H9 (cell line): ENCODE measurements around the gene KIAA1671. TPM values are rescaled to one million over a fixed set of nuclear protein-coding genes. Genes with fewer than 3 reads are reported as not detected.

Source experiments
- DNase-seq: peaks from one replicate; pipeline ENCODE4 v3.0.0-alpha.2; 2017
- H2AFZ ChIP-seq: one replicate; pipeline ENCODE4 v1.6.1; 2013; ENCODE audit warnings: mild to moderate bottlenecking, low read length, control low read depth, moderate library complexity
- H2AK5ac ChIP-seq: 2 replicates; pipeline ENCODE4 v1.6.1; 2013; ENCODE audit warnings: low read length, control low read depth, mixed read lengths; ENCODE audit not compliant: insufficient read length
- H2BK120ac ChIP-seq: one replicate; pipeline ENCODE4 v1.6.1; 2013; ENCODE audit warnings: low read depth, mild to moderate bottlenecking, low read length, control low read depth, inconsistent platforms; ENCODE audit not compliant: poor library complexity, severe bottlenecking
- H2BK12ac ChIP-seq: 2 replicates; pipeline ENCODE4 v1.6.1; 2013; ENCODE audit warnings: low read length, control low read depth, mixed read lengths, low read depth; ENCODE audit not compliant: insufficient read length
- H2BK15ac ChIP-seq: 2 replicates; pipeline ENCODE4 v1.6.1; 2013; ENCODE audit warnings: low read depth, low read length, control low read depth
- H2BK20ac ChIP-seq: one replicate; pipeline ENCODE4 v1.6.1; 2013; ENCODE audit warnings: low read depth, mild to moderate bottlenecking, low read length, control low read depth, inconsistent platforms; ENCODE audit not compliant: poor library complexity, severe bottlenecking
- H2BK5ac ChIP-seq: 2 replicates; pipeline ENCODE4 v1.6.1; 2013; ENCODE audit warnings: low read length, control low read depth, mixed read lengths; ENCODE audit not compliant: insufficient read length
- H3K14ac ChIP-seq: 2 replicates; pipeline ENCODE4 v1.6.1; 2013; ENCODE audit warnings: low read length, control low read depth; ENCODE audit not compliant: insufficient read depth
- H3K18ac ChIP-seq: 2 replicates; pipeline ENCODE4 v1.6.1; 2013; ENCODE audit warnings: low read depth, mild to moderate bottlenecking, mixed read lengths, low read length, control low read depth; ENCODE audit not compliant: insufficient read length
- H3K23ac ChIP-seq: 2 replicates; pipeline ENCODE4 v1.6.1; 2013; ENCODE audit warnings: low read length, control low read depth, mixed read lengths, low read depth; ENCODE audit not compliant: insufficient read length
- H3K23me2 ChIP-seq: 2 replicates; pipeline ENCODE4 v1.6.1; 2013; ENCODE audit warnings: low read depth, mild to moderate bottlenecking, mixed read lengths, low read length, control low read depth; ENCODE audit not compliant: insufficient read length, poor library complexity, severe bottlenecking
- H3K27ac ChIP-seq: 2 replicates; pipeline ENCODE4 v1.5.1; 2013; ENCODE audit warnings: low read length, control low read depth, mixed read lengths, low read depth; ENCODE audit not compliant: insufficient read length
- H3K27me3 ChIP-seq: 2 replicates; pipeline ENCODE4 v1.6.1; 2013; ENCODE audit warnings: low read length, control low read depth, inconsistent platforms; ENCODE audit not compliant: insufficient read depth
- H3K4ac ChIP-seq: 2 replicates; pipeline ENCODE4 v1.6.1; 2013; ENCODE audit warnings: low read depth, mild to moderate bottlenecking, control low read depth, inconsistent platforms, low read length, moderate library complexity
- H3K4me1 ChIP-seq: 2 replicates; pipeline ENCODE4 v1.6.1; 2013; ENCODE audit warnings: low read length, control low read depth, inconsistent platforms; ENCODE audit not compliant: insufficient read depth
- H3K4me2 ChIP-seq: 2 replicates; pipeline ENCODE4 v1.6.1; 2013; ENCODE audit warnings: low read length, control low read depth, mixed read lengths; ENCODE audit not compliant: insufficient read length, insufficient read depth
- H3K56ac ChIP-seq: 2 replicates; pipeline ENCODE4 v1.6.1; 2013; ENCODE audit warnings: low read depth, mild to moderate bottlenecking, mixed read lengths, low read length, control low read depth; ENCODE audit not compliant: insufficient read length
- H3K79me1 ChIP-seq: 2 replicates; pipeline ENCODE4 v1.6.1; 2013; ENCODE audit warnings: low read depth, mild to moderate bottlenecking, moderate library complexity, low read length, control low read depth, inconsistent platforms; ENCODE audit not compliant: insufficient read depth, poor library complexity, severe bottlenecking
- H3K79me2 ChIP-seq: 2 replicates; pipeline ENCODE4 v1.6.1; 2013; ENCODE audit warnings: low read length, control low read depth, inconsistent platforms; ENCODE audit not compliant: insufficient read depth
- H3K9ac ChIP-seq: 2 replicates; pipeline ENCODE4 v1.6.1; 2013; ENCODE audit warnings: low read length, control low read depth, mixed read lengths; ENCODE audit not compliant: insufficient read length; ENCODE audit errors: extremely low read depth
- H3K9me3 ChIP-seq: one replicate; pipeline ENCODE4 v1.6.1; 2013; ENCODE audit warnings: low read depth, low read length, inconsistent platforms; ENCODE audit not compliant: control insufficient read depth
- H3T11ph ChIP-seq: one replicate; pipeline ENCODE4 v1.6.1; 2013; ENCODE audit warnings: mild to moderate bottlenecking, low read length, control low read depth, inconsistent platforms
- H4K20me1 ChIP-seq: one replicate; pipeline ENCODE4 v1.6.1; 2013; ENCODE audit not compliant: control insufficient read depth, insufficient read length, insufficient read depth
- H4K5ac ChIP-seq: 2 replicates; pipeline ENCODE4 v1.6.1; 2013; ENCODE audit warnings: low read depth, mild to moderate bottlenecking, mixed read lengths, low read length, control low read depth; ENCODE audit not compliant: insufficient read length
- H4K8ac ChIP-seq: replicated peaks from 2 replicates; pipeline ENCODE4 v1.6.1; 2013; ENCODE audit warnings: low read length, control low read depth, mixed read lengths, low read depth; ENCODE audit not compliant: insufficient read length
- H4K91ac ChIP-seq: 2 replicates; pipeline ENCODE4 v1.6.1; 2013; ENCODE audit warnings: low read depth, mild to moderate bottlenecking, moderate library complexity, mixed read lengths, low read length, control low read depth; ENCODE audit not compliant: insufficient read length
- H3K27ac Mint-ChIP-seq, 3 experiments: 2 replicates in 2 of 3; 3 replicates in 1 of 3; pipeline ENCODE4 v1.8.0; 2020 to 2021; ENCODE audit warnings: mixed read lengths in 3 of 3, mild to moderate bottlenecking in 1 of 3, moderate library complexity in 1 of 3
- H3K27me3 Mint-ChIP-seq: 2 replicates; pipeline ENCODE4 v1.8.0; 2021; ENCODE audit warnings: low read depth, mild to moderate bottlenecking, moderate library complexity, mixed read lengths
- H3K36me3 Mint-ChIP-seq, 3 experiments: 2 replicates in 2 of 3; 3 replicates in 1 of 3; pipeline ENCODE4 v1.8.0; 2020 to 2021; ENCODE audit warnings: low read depth in 3 of 3, mixed read lengths in 3 of 3; ENCODE audit not compliant: insufficient read depth in 1 of 3
- H3K4me1 Mint-ChIP-seq, 2 experiments: 2 replicates each; pipeline ENCODE4 v1.8.0; 2020; ENCODE audit warnings: mixed read lengths in 2 of 2
- H3K4me3 Mint-ChIP-seq, 2 experiments: 2 replicates in 1 of 2; 3 replicates in 1 of 2; pipeline ENCODE4 v1.8.0; 2020 to 2021; ENCODE audit warnings: mild to moderate bottlenecking in 2 of 2, mixed read lengths in 2 of 2, moderate library complexity in 1 of 2
- H3K9me3 Mint-ChIP-seq, 2 experiments: 2 replicates in 1 of 2; 3 replicates in 1 of 2; pipeline ENCODE4 v1.8.0; 2020; ENCODE audit warnings: mild to moderate bottlenecking in 2 of 2, mixed read lengths in 2 of 2, moderate library complexity in 1 of 2
- WGBS: extraction: QIAGEN DNeasy Blood & Tissue Kit; methylation state at CpG from one replicate; pipeline ENCODE4 v1.1.7; 2013; ENCODE audit warnings: missing lambda C conversion rate, low lambda C conversion rate, mixed read lengths; ENCODE audit not compliant: insufficient read length; ENCODE audit errors: extremely low coverage; 5-methylcytosine and 5-hydroxymethylcytosine counted together
- total RNA-seq: library from RNA; stranded (reverse); gene quantifications from 2 replicates; pipeline ENCODE4 v1.2.1, GENCODE V29; 2021
- TF ChIP-seq, protein P1 (sequence below): fragments of 200-600 bp; sonication (generic); conservative IDR thresholded peaks from 3 replicates; pipeline ENCODE4 v1.8.0; 2021; ENCODE audit warnings: antibody characterized with exemption, mild to moderate bottlenecking

The KIAA1671 gene
- total RNA-seq, 1 experiment from 2014 or later: 22.6 TPM

DNA sequence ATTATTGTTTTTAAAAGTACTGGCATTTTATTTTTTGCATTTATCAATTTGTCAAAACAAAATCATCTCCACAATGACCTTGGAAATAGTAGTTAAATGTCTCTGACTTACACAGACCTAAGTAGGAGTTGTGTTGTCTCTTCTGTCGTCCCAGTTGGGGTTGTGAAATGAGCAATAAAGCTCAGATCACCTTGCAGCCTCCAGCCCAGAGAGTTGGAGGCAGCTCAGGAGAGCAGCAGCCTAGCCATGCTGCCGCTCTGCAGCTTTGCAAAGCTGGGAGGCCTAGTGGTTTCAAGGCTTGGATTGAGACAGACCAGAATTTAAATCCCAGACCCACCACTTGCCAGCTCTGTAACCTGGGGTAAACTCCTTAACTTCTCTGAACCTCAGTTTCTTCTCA lies 181.9 kb downstream of the KIAA1671 start:
- Histone ChIP-seq H4K8ac (no peak overlapping the region), H3K4ac (no peak overlapping the region), H3K23me2 (no peaks in the 10 kb centered on the region), H3K18ac (no peak overlapping the region), H2BK120ac (no peak overlapping the region), H3K4me1 (0 out of 2 replicates have a peak, but pooled peaks cover 2% of the 10 kb centered on the region), H2AFZ (no peak overlapping the region), H4K5ac (no peak overlapping the region), H3K79me2 (no peaks in the 10 kb centered on the region), H4K20me1 (no peaks in the 10 kb centered on the region), H3K27ac (no peak overlapping the region), H2BK15ac (no peak overlapping the region), H3T11ph (no peak overlapping the region), H3K14ac (no peak overlapping the region), H2BK5ac (no peak overlapping the region), H3K9me3 (no peaks in the 10 kb centered on the region), H3K4me2 (no peak overlapping the region), H3K27me3 (no peaks in the 10 kb centered on the region), H3K9ac (no peak overlapping the region), H3K79me1 (no peaks in the 10 kb centered on the region), H2BK12ac (no peak overlapping the region), H4K91ac (no peak overlapping the region), H3K56ac (no peak overlapping the region), H2AK5ac (no peak overlapping the region), H3K23ac (no peak overlapping the region), H2BK20ac (no peak overlapping the region)
- no peak for DNase-seq
- Mint-ChIP-seq H3K36me3 (peaks cover 1 to 7% (median 5%) of the 10 kb centered on the region in 3 experiments; a peak in 3 of 7 replicates), H3K27ac (0 out of 7 replicates have a peak overlapping the region, but pooled peaks of 1 of the 3 experiments have one; percentile 28), H3K9me3 (no peaks in the 10 kb centered on the region; a peak in 1 of 5 replicates), H3K4me1 (peaks cover 21 to 33% of the 10 kb centered on the region in 2 experiments), H3K4me3 (no peak overlapping the region), H3K27me3 (no peaks in the 10 kb centered on the region)
- TF ChIP-seq, protein P1, sequence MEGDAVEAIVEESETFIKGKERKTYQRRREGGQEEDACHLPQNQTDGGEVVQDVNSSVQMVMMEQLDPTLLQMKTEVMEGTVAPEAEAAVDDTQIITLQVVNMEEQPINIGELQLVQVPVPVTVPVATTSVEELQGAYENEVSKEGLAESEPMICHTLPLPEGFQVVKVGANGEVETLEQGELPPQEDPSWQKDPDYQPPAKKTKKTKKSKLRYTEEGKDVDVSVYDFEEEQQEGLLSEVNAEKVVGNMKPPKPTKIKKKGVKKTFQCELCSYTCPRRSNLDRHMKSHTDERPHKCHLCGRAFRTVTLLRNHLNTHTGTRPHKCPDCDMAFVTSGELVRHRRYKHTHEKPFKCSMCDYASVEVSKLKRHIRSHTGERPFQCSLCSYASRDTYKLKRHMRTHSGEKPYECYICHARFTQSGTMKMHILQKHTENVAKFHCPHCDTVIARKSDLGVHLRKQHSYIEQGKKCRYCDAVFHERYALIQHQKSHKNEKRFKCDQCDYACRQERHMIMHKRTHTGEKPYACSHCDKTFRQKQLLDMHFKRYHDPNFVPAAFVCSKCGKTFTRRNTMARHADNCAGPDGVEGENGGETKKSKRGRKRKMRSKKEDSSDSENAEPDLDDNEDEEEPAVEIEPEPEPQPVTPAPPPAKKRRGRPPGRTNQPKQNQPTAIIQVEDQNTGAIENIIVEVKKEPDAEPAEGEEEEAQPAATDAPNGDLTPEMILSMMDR: no peak
- WGBS: no CpG with 5 or more reads among the region's 2 CpGs
